Psoas muscle (tissue), 8 donors: ENCODE measurements around the gene PDE9A. TPM values are rescaled to one million over a fixed set of nuclear protein-coding genes. Genes with fewer than 3 reads are reported as not detected.

ENCODE experiments used
- ATAC-seq, 4 donors: fragments of 200-7000 bp; cut with Tn5 transposase; one replicate each; pipeline ENCODE4 v1.9.1; 2020; ENCODE audit warnings: moderate library complexity in 3 of 4, mild to moderate bottlenecking in 2 of 4
- DNase-seq, 2 donors: peaks; one replicate each; pipeline ENCODE4 v3.0.0-alpha.2; 2020
- H3K27ac ChIP-seq: fragments of 200-600 bp; one replicate; pipeline ENCODE4 v1.8.0; 2022
- H3K27me3 ChIP-seq, 3 donors: fragments of 200-600 bp in 1 of 3; one replicate each; pipeline versions ENCODE4 v1.6.1 to v1.8.0; 2013 to 2022; ENCODE audit warnings: low read length in 2 of 3, mild to moderate bottlenecking in 2 of 3, moderate library complexity in 1 of 3; ENCODE audit not compliant: insufficient read depth in 3 of 3
- H3K36me3 ChIP-seq, 2 donors: fragments of 200-600 bp in 1 of 2; one replicate each; pipeline versions ENCODE4 v1.6.1 to v1.8.0; 2013 to 2022; ENCODE audit warnings: low read depth in 1 of 2, mild to moderate bottlenecking in 1 of 2, moderate library complexity in 1 of 2; ENCODE audit not compliant: insufficient read depth in 1 of 2
- H3K4me1 ChIP-seq: fragments of 200-600 bp; one replicate; pipeline ENCODE4 v1.8.0; 2022
- H3K4me3 ChIP-seq: fragments of 200-600 bp; one replicate; pipeline ENCODE4 v1.8.0; 2022; ENCODE audit warnings: mild to moderate bottlenecking
- H3K9me3 ChIP-seq: fragments of 200-600 bp; one replicate; pipeline ENCODE4 v1.8.0; 2022
- CTCF ChIP-seq: fragments of 200-600 bp; IDR thresholded peaks from one replicate; pipeline ENCODE4 v1.8.0; 2022; ENCODE audit warnings: antibody characterized with exemption
- WGBS, 3 donors: extraction: QIAGEN DNeasy Blood & Tissue Kit; methylation state at CpG; one replicate each; pipeline versions ENCODE4 v1.1.6 to v1.1.7; 2013; 5-methylcytosine and 5-hydroxymethylcytosine counted together
- intact Hi-C, 2 donors: fragments of 100-400 bp; cut with DNase I; formaldehyde crosslinking; loops; one replicate each; pipeline versions ENCODE4 v1.11.0 to v1.14.2; 2022
- polyA plus RNA-seq, 3 donors: library from polyadenylated mRNA; stranded (reverse); fragments of 200-250 nt; gene quantifications; one replicate each; pipeline ENCODE4 v1.2.3, GENCODE V29; 2013
- total RNA-seq, 4 donors: library from RNA; stranded (reverse); fragmentation: NEBNext Ultra II Directional in 2 of 4; extraction: Animal tissue kit (Norgen Biotek cat#: 25700) in 2 of 4; gene quantifications; one replicate each; pipeline versions ENCODE4 v1.2.1 to v1.2.4, GENCODE V29; 2021 to 2023
- donor health status: healthy with polysubstance abuse.
- donor health status: DM: no; HTN: no; CAD: no; lungs with moderate emphysema.
- donor health status: Bipolar disorder and iron deficiency.
- donor health status: healthy.
- donor health status: DM: yes; HTN: yes; CAD: no.
- donor health status: DM: no; HTN: no; CAD: no.
- donor health status: DM: no; HTN: no; CAD: no.
- donor health status: DM: yes; HTN: yes; CAD: no.

Gene PDE9A
- total and polyA plus RNA-seq, 7 donors: 1.2 to 4.3 (median 1.8) TPM

GRCh38 chr21:42746593-42747275, 93.3 kb downstream of the PDE9A start:
- Histone ChIP-seq H3K4me3 (no peak overlapping the region), H3K36me3 (no peaks in the 10 kb centered on the region), H3K9me3 (no peaks in the 10 kb centered on the region), H3K27me3 (peaks cover 0 to 20% (median 6%) of the 10 kb centered on the region in 3 donors), H3K4me1 (no peaks in the 10 kb centered on the region), H3K27ac (no peak overlapping the region)
- WGBS, 3 donors: 79 to 83% (median 80%) methylated on average over 21 of the region's 21 CpGs
- intact Hi-C loops: no loop called here
- TF ChIP-seq CTCF: no peak
- ATAC-seq: no peak
- DNase-seq: no peak

GRCh38 chr21:42747276-42747701, 93.9 kb downstream of the PDE9A start:
- intact Hi-C loops: no loop called here
- WGBS, 3 donors: 65 to 72% (median 66%) methylated on average over 10 of the region's 10 CpGs
- ATAC-seq: no peak
- TF ChIP-seq CTCF: no peak
- no peak for DNase-seq
- Histone ChIP-seq H3K27ac (no peak overlapping the region), H3K4me1 (no peaks in the 10 kb centered on the region), H3K4me3 (no peak overlapping the region), H3K9me3 (no peaks in the 10 kb centered on the region), H3K27me3 (peaks cover 0 to 15% (median 6%) of the 10 kb centered on the region in 3 donors), H3K36me3 (no peaks in the 10 kb centered on the region)

- Histone ChIP-seq H3K9me3 (no peaks in the 10 kb centered on the region), H3K4me1 (no peaks in the 10 kb centered on the region), H3K4me3 (no peak overlapping the region), H3K27me3 (peaks cover 0 to 15% (median 6%) of the 10 kb centered on the region in 3 donors), H3K27ac (no peak overlapping the region), H3K36me3 (no peaks in the 10 kb centered on the region)
- DNase-seq: no peak
- ATAC-seq: no peak
- TF ChIP-seq CTCF: no peak
- intact Hi-C loops: no loop called here
- 86 to 88% (median 88%) methylated on average over 15 of the region's 15 CpGs for WGBS, 3 donors
These were observed 94.4 kb downstream of the PDE9A start for GRCh38 chr21:42747746-42748351.

- H3K36me3 ChIP-seq: no peaks in the 10 kb centered on the region
- no peak for TF ChIP-seq CTCF
- intact Hi-C loops: no loop called here
- WGBS, 3 donors: 57 to 75% (median 60%) methylated on average over 13 of the region's 13 CpGs
- DNase-seq (no peak), ATAC-seq (no peak)
- H3K9me3 ChIP-seq: no peaks in the 10 kb centered on the region
- no peaks in the 10 kb centered on the region for H3K4me1 ChIP-seq
- H3K27me3 ChIP-seq: peaks cover 0 to 15% (median 3%) of the 10 kb centered on the region in 3 donors
- H3K4me3 ChIP-seq: no peak overlapping the region
- no peak overlapping the region for H3K27ac ChIP-seq
These were observed 95.3 kb downstream of the PDE9A start for GRCh38 chr21:42748620-42749176.
